Dedifferentiated amniotic fluid mesenchymal stem cell (primary cell): Measurements from ENCODE around the gene ENTPD1.
"Not testable (repeated sequence)": the region's sequence is repeated elsewhere in the genome, so short reads cannot be mapped to it uniquely, and the experiment has no call there.

Experiments used
- DNase-seq: peaks from one replicate; pipeline ENCODE4 v3.0.0-alpha.2; 2016; ENCODE audit errors: extremely low spot score

Gene ENTPD1

DNA sequence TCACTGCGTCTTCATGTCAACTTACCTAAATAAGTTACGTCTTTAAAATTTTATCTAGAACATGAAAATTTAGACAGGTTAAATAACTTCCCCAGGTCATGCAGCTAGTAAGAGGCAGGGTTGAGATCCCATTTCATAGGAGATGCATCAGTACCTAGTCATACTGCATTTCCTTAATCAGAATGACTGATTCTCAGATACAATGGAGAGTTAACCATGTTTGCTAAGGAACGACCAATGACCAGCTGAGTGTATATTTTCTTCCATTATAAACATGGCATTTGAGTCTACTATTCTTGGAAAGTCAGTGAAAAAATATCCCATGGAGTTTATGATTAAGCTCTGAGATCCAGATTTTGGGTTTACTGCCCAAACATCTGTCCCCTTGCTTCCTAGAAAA is 39.6 kb downstream of the ENTPD1 start:
- no peak for DNase-seq

DNA sequence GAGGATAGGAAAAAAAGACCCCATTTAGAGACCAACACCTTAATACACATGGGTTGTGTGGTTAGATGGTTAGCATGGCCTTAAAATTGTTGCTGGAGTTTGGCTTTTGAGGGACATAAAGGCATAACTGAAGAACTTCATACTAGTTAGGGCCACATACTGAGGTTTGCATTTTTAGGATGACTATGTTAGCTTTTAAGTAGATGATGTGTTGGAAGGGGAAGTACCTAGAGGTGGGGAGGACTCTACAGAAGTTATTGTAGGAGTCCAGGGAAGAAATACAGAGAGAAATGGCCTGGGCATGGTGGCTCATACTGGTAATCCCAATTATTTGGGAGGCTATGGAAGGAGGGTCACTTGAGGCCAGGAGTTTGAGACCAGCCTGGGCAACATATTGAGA is 40.5 kb downstream of the ENTPD1 start:
- DNase-seq = no peak

DNA sequence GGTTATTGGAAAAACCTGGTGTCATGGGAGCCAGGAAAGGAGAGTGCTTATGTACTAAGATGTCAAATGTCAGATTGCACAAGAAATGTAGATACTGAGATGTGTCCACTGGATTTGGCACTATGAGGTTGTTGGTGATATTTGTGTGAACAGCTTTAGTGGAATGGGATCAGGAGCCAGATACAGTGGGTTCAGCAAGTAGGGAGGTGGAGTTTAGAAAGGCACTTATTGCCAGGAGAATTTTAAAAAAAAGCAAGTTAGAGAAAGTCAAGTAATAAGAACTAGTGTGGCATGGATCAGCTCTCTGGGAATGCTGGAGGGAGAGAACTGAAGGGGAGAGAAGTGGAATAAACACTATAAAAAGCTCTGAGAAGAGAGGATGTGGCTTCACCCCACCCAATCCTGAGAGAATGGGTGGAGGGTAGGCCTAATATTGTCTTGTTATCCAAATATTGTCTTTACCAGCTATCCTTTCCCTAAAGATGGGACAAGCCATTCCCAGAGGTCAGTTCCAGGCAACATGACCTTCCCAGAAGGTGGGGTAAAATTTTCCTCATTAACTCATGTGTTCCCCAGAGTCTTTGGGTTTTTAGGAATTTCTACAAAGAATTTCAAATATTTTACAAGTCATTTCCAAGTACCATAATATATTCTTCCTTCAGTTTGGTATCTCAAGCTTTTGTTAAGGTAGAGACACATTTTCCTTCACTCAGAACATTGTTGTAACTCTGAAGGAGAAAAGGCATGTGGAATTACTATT is 42.3 kb downstream of the ENTPD1 start:
- DNase-seq = no peak

DNA sequence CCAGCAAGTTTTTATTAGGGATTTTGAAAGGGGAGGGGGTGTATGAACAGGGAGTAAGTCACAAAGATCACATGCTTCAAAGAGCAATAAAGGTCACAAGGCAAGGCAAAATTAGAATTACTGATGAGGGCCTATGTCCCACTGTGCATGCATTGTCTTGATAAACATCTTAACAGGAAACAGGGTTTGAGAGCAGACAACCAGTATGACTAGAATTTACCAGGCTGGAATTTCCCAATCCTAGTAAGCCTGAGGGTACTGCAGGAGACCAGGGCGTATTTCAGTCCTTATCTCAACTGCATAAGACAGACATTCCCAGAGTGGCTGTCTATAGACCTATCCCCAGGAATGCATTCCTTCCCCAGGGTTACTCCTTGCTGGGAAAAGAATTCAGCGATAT is 44.3 kb downstream of the ENTPD1 start:
- DNase-seq = not testable (repeated sequence)

DNA sequence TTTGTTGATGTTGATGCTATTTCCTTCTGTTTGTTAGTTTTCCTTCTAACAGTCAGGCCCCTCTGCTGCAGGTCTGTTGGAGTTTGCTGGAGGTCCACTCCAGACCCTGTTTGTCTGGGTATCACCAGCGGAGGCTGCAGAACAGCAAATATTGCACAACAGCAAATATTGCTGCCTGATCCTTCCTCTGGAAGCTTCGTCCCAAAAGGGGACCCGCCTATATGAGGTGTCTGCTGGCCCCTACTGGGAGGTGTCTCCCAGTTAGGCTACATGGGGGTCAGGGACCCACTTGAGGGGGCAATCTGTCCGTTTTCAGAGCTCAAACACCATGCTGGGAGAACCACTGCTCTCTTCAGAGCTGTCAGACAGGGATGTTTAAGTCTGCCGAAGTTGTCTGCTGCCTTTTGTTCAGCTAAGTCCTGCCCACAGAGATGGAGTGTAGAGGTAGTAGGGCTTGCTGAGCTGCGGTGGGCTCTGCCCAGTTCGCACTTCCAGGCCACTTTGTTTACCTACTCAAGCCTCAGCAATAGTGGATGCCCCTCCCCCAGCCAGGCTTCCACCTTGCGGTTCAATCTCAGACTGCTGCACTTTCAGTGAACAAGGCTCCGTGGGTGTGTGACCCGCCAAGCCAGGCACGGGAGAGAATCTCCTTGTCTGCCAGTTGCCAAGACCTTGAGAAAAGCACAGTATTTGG is 50.9 kb downstream of the ENTPD1 start:
- not testable (repeated sequence) for DNase-seq

DNA sequence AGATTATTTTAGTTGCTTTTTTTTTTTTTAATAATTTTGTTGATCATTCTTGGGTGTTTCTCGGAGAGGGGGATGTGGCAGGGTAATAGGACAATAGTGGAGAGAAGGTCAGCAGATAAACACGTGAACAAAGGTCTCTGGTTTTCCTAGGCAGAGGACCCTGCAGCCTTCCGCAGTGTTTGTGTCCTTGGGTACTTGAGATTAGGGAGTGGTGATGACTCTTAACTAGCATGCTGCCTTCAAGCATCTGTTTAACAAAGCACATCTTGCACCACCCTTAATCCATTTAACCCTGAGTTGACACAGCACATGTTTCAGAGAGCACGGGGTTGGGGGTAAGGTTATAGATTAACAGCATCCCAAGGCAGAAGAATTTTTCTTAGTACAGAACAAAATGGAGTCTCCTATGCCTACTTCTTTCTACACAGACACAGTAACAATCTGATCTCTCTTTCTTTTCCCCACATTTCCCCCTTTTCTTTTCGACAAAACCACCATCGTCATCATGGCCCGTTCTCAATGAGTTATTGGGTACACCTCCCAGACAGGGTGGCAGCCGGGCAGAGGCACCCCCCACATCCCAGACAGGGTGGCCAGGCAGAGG is 52.8 kb downstream of the ENTPD1 start:
- DNase-seq = not testable (repeated sequence)

DNA sequence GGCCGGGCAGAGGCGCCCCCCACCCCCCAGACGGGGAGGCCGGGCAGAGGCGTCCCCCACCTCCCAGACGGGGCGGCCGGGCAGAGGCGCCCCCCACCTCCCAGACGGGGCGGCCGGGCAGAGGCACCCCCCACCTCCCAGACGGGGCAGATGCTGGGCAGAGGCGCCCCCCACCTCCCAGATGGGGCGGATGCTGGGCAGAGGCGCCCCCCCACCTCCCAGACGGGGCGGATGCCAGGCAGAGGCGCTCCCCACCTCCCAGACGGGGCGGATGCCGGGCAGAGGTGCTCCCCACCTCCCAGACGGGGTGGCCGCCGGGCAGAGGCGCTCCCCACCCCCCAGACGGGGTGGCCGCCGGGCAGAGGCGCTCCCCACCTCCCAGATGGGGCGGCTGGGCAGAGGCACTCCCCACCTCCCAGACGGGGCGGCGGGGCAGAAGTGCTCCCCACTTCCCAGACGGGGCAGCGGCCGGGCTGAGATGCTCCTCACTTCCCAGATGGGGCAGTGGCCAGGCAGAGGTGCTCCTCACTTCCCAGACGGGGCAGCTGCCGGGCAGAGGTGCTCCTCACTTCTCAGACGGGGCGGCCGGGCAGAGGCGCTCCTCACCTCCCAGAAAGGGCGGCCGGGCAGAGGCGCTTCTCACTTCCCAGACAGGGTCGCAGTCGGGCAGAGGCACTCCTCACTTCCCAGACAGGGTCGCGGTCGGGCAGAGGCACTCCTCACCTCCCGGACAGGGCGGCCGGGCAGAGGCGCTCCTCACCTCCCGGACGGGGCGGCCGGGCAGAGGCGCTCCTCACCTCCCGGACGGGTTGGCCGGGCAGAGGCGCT is 53.6 kb downstream of the ENTPD1 start:
- no peak for DNase-seq

DNA sequence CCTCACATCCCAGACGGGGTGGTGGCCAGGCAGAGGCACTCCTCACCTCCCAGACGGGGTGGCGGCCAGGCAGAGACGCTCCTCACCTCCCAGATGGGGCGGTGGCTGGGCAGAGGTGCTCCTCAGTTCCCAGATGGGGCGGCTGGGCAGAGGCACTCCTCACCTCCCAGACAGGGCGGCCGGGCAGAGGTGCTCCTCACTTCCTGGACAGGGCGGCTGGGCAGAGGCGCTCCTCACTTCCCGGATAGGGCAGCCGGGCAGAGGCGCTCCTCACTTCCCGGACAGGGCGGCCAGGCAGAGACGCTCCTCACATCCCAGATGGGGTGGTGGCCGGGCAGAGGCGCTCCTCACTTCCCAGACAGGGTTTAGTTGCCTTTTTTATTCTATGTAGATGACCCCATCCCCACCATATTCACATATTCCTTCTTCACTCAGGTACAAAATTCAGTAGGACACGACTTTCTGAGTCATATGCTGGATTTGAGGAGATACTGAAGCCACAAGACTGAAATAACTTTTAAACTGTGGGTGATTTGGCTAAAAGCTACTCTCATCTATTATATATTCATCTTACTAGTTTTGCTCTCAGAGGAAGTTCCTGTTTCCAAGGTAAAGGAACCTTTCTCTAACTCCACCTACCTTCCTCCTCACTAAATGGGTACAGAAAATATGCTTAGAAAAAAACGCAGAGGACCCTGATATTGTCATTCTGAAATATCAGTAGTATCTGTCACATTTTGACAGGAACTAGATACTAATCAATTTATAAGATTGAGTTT is 54.4 kb downstream of the ENTPD1 start:
- DNase-seq = no peak

DNA sequence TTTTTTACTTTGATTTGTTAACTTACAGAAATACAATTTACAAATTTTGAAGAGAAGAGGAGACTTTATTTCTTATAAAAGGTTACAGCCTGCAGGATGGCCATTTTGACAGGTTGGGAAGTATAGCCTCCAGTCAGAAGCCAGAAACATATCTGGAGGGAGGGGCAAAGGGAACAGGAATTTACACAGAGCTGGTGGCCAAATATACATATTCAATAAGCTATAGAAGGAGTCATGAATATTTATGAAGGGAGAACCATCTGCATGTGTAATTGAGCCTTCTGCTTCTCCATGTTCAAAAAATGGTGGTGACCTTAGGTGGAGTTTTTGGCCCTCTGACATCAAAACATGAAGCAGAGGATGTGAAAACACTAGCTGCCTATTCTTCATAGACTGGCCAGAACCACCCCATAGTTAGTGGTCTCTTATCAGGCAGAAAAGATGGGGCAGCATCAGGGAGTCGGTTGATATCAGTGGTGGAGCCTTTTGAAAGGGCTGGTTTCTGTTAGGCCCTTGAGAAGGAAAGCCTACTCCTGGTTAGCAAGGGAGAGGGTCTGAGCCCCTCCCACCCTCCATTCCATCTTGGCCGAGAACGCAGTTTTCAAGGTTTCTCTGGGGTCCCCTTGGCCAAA is 57.2 kb downstream of the ENTPD1 start:
- DNase-seq = no peak

DNA sequence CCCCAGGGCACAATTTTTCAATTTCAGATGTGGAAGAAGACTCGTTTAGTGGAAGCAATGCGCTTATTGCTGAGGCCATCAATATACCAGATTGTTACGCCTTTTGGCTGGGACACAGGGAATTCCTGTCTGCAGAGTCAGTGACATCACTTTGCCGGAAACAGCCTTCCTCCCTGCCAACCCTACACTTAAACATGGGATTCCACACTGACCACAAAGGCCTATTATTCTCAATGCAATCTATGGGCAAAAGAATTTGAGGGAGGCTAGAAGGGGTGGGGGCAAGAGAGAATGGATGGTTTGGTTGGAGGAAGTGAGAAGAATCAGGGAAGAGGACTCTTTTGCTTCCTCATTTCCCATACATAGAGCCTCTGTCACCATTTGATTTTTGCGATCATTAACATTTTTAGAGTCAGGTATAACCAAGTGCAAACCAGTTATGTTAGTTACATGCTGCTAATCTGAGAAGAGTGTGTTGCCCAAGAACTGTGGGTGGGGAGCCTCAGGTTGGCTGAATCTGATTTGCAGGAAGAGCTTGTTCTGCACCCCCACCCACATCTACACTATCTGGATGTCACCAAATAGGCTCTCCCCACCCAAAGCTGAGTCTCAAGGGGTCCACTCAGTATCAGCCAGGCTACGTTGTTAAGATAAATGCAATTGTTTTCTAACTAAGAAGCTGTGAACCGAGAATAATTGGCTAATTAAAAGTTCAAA is 58.2 kb downstream of the ENTPD1 start:
- peak; percentile 82 for DNase-seq

DNA sequence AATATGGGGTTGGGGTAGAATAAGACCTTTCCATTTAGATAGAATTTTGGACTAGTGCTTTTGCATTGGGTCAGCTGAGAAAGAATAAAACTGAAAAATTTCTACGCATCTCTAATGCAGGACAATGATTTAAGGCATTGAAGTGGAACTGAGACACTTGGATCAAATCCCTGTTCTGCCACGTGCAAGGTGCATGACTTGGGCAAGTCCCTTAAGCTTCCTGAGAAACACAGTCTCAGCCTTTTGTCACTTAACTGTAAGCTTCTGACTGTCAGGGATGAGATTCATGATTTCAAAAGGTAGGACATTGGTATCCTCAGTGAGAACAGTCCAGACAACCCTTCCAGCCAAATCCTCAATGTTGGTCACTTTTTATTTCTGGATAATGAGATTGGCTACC is 59.2 kb downstream of the ENTPD1 start:
- no peak for DNase-seq

DNA sequence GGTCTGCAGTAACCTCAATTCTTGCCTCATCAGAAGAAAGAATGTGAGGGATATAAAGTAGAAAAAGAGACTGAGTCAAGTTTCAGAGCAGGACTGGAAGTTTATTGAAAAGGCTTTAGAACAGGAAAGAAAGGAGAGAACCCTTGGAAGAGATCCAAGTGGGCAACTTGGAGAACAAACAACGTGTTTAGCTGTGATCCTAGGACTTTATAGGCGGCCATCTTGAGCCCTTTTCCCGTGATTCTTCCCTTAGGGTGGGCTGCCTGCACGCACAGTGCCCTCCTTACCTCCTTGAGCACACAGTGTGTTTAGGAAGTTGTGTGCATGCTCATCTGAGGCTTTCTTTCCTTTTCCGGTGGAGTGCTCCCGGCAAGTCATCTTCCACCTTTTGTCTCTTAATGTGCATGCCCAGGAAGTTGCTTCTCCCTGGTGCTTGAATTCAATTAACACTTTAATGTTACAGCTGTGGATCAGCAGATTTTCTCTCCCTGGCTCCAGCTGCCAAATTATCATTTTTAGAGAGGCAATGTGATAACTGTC is 59.8 kb downstream of the ENTPD1 start:
- no peak for DNase-seq

DNA sequence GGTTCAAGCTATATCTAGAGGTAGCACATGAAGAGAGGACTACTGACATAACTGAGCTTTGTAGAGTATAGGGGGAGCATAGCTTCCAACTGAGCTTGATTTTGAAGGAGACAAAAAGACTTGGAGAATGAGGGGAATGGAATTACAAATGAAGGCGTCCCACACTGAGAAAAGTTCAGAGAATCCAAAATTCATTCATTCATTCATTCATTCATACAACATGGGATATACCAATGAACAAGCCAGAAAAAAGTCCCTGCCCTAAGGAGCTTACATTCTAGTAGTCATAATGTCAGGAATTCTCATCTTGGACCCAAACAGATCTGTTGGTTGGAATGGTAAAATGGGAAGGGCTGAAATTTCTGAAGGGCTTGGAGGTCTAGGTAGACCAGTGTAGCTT is 62.0 kb downstream of the ENTPD1 start:
- no peak for DNase-seq

DNA sequence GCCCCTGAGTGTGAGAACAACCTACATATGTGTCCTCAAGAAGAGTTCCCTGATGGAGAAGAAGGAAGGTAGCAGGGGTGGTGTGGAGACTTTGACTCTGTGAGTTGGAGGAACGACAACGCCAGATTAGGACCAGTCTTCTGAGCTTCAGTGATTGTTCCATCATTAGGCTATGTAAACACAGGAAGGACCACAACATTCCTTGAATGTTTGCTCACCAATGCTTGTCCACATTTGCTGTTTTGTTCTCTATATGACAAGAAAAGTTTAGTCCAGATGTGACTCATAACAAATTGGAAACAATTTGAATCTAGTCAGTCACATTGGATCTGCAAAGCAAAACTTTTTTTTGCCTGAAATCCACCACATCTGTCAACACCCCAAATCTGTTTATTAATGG is 62.7 kb downstream of the ENTPD1 start:
- DNase-seq = peak; percentile 75

DNA sequence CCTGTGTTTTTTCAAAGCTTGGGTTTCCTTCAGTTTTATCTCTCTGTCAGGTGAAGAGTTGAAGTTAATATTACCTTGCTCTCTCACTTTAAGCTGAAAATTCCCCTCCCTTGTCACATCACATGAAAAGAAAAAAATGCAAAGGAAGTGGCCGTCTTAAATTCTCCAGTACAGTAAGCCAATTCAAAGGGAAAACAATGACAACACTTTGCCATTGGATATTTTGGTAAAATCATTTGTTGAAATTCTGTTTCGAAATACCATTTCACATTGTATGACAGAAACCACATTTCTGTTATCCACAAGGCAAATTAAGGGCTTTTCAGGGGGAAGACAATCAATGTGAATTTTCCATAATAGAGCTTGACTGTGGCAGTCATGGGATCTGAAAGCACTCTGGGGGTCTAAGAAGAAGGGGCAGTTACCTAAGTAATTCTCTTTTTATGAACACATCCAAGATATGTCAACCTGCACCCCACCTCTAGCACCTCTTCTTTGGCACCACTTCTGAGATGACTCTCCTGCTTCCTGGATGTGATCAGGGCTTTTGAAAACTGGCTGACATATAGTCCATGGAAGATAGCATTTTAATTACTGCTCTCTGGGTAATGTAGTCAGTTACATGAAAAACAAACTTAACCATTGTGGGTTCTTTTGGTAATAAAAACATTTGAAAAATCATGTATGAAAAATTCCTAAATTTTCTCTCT is 63.8 kb downstream of the ENTPD1 start:
- DNase-seq = no peak

DNA sequence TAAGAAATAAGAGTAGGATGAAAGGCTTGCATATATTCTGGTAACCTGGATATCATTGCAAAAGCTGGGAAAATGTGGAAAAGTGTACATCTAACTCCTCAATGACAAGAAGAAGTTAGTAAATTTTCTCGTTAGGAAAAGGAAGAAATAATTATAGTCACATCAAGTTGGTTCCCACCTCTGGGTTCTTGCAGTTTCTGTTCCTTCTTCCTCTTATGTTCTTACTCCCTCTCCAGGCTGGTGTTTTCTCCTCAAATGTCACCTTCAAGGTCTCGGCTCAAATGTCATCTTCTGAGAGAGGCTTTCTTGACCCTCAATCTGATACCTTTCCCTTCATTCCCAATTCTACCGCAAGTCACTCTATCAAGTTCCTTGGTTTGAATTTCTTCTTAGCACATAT is 64.4 kb downstream of the ENTPD1 start:
- DNase-seq = no peak

DNA sequence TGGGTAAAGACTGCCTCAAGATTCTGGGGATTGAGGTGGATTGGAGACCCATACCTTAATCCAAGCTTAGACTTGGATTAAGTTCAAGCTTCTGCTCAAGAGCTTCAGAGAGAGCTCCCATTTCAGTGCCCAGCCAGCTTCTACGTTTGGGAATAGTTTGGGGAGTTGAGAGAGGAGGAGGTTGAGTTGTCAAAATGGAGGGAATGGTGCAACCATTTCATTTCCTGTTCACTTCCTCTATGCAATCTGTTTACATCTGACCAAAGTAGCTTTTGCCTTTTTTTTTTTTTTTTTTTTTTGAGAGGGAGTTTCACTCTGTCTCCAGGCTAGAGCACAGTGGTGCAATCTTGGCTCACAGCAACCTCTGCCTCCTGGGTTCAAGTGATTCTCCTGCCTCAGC is 65.8 kb downstream of the ENTPD1 start:
- DNase-seq = no peak

DNA sequence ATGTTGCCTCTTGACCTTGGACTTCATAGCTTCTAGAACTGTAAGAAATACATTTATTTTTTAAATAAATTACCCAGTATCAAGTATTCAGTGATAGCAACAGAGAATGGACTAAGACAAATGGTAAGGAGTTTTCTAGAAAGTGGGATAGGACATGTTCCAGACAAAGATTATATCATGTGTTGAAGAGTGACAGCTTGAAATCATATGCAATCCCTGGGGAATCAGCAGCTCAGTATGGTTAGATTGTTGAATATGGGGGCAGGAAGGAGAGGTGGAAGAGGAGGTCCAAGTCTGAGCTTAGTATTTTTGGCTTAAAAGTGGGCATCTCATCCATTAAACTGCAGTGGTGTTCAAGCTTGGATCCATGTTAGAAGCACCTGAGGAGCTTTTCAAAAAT is 74.1 kb downstream of the ENTPD1 start:
- no peak for DNase-seq

DNA sequence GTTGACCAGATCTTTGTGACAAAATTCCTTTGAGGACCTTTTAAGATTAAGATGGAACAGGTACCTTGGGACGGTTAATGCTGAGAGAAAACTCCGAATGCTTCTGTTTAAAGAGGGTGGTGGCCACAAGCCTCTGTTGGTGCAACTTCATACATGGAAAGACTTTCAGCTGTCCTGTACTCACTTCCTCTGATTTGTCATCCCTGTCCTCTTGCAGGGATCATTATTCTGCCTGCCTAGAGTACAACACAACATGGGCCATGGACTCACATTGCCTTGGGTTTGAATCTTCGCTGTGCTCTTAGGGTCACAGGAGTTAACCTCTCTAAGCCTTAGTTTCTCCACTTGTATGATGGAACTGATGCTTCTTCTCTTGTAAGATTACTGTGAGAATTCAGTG is 75.1 kb downstream of the ENTPD1 start:
- no peak for DNase-seq
